Left ventricle myocardium inferior (tissue), 1 donor: ENCODE data around the gene STOM. TPM values are rescaled to one million over a fixed set of nuclear protein-coding genes. Genes with fewer than 3 reads are reported as not detected.
"Not testable (repeated sequence)": the region's sequence is repeated elsewhere in the genome, so short reads cannot be mapped to it uniquely, and the experiment has no call there.

Experiments used
- DNase-seq: peaks from one replicate; pipeline ENCODE4 v3.0.0-alpha.2; 2020
- H3K27ac ChIP-seq: fragments of 200-600 bp; replicated peaks from 2 replicates; pipeline ENCODE4 v1.8.0; 2021
- H3K27me3 ChIP-seq: fragments of 200-600 bp; 2 replicates; pipeline ENCODE4 v1.8.0; 2021; ENCODE audit warnings: low read depth
- H3K36me3 ChIP-seq: fragments of 200-600 bp; 2 replicates; pipeline ENCODE4 v1.8.0; 2021
- H3K4me1 ChIP-seq: fragments of 200-600 bp; 2 replicates; pipeline ENCODE4 v1.8.0; 2021
- H3K4me3 ChIP-seq: fragments of 200-600 bp; 2 replicates; pipeline ENCODE4 v1.8.0; 2021; ENCODE audit warnings: mild to moderate bottlenecking, moderate library complexity
- H3K9me3 ChIP-seq: fragments of 200-600 bp; replicated peaks from 2 replicates; pipeline ENCODE4 v1.8.0; 2021
- intact Hi-C: fragments of 100-400 bp; cut with micrococcal nuclease; formaldehyde crosslinking; loops from one replicate; pipeline ENCODE4 v1.11.0; 2022
- total RNA-seq: library from RNA; stranded (reverse); fragmentation: NEBNext Ultra II Directional; extraction: Animal tissue kit (Norgen Biotek cat#: 25700); gene quantifications from one replicate; pipeline ENCODE4 v1.2.1, GENCODE V29; 2021
- TF ChIP-seq, protein P1 (sequence below): fragments of 200-600 bp; IDR thresholded peaks from 2 replicates; pipeline ENCODE4 v1.8.0; 2021; ENCODE audit warnings: antibody characterized with exemption, mild to moderate bottlenecking, borderline replicate concordance
- donor health status: DM: no; HTN: yes; CAD: no; lungs with severe emphysema.

The STOM gene
- total RNA-seq, 1 donor from 2014 or later, result 165 TPM

DNA sequence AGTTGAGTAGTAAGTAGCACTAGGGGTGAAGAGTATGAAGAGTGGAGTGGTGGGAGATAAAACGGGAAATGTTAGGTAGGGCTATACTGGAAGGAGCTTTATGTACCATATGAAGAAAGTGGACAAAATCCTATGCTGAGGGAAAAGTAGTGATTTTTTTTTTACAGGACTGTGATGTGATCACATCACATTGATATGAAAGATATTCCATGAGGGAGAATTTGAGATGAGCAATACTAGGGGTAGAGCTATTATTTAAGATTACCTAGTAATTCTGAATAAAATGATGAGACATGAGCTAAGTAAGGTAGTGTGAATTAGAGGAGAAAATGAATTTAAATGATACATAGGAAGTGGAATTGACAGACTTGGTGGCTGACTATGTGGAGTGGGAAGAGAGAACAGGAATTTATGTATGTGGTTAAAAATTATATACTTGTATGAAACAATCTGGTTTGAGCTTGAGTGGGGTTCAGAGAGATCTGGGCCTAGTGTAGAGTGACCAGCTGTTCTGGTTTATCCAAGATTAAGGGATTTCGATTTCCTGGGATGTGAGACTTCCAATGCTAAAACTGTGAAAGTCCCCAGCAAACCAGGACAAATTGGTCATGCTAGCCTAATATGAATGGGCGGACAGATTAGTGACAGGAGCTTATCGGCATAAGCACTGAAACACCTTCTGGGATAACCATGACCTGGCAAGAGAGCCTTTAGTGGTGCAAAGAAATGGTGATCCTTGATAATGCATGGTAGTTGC is 29.3 kb upstream of the STOM start:
- Histone ChIP-seq H3K27ac (no peak overlapping the region), H3K4me1 (no peaks in the 10 kb centered on the region), H3K9me3 (peaks cover 4% of the 10 kb centered on the region), H3K36me3 (no peaks in the 10 kb centered on the region), H3K27me3 (no peaks in the 10 kb centered on the region), H3K4me3 (no peak overlapping the region)
- intact Hi-C loops, result no loop called here
- TF ChIP-seq, protein P1, sequence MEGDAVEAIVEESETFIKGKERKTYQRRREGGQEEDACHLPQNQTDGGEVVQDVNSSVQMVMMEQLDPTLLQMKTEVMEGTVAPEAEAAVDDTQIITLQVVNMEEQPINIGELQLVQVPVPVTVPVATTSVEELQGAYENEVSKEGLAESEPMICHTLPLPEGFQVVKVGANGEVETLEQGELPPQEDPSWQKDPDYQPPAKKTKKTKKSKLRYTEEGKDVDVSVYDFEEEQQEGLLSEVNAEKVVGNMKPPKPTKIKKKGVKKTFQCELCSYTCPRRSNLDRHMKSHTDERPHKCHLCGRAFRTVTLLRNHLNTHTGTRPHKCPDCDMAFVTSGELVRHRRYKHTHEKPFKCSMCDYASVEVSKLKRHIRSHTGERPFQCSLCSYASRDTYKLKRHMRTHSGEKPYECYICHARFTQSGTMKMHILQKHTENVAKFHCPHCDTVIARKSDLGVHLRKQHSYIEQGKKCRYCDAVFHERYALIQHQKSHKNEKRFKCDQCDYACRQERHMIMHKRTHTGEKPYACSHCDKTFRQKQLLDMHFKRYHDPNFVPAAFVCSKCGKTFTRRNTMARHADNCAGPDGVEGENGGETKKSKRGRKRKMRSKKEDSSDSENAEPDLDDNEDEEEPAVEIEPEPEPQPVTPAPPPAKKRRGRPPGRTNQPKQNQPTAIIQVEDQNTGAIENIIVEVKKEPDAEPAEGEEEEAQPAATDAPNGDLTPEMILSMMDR, result no peak
- no peak for DNase-seq

DNA sequence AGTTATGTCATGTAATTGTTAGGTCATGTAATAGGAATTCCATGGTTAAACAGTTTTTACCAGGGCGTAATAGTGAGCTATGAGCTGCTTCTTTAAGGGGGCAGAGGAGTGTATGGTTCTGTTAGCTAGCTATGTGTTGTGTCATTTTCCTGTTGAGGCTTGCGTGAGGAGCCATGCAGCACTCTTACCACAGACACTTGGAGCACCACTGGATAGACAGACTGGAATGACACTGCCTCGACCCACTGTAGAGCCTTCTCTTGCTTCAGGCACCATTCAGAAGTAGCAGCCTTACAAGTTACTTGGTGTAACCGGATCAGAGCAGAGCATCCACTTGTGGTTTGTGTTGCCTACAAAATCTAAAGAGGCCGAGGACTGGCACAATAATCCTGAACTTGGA is 28.3 kb upstream of the STOM start:
- TF ChIP-seq, protein P1, result no peak
- Histone ChIP-seq H3K9me3 (peaks cover 4% of the 10 kb centered on the region), H3K36me3 (no peaks in the 10 kb centered on the region), H3K4me3 (no peak overlapping the region), H3K27ac (no peak overlapping the region), H3K27me3 (no peaks in the 10 kb centered on the region), H3K4me1 (no peaks in the 10 kb centered on the region)
- intact Hi-C loops, result no loop called here
- no peak for DNase-seq

DNA sequence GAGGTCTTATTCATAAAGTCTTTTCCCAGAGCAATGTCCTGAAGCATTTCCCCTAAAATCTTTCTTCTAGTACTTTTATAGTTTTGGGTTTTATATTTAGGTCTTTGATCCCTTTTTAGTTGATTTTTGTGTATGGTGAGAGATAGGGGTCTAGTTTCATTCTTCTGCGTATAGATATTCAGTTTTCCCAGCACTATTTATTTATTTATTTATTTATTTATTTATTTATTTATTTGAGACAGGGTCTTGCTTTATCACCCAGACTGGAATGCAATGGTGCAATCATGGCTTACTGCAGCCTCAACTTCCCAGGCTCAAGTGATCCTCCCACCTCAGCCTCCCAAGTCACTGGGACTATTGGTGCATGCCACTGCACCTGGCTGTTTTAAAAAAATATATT is 27.2 kb upstream of the STOM start:
- H3K27ac ChIP-seq, intact Hi-C loops, H3K4me1 ChIP-seq: not testable (repeated sequence)

DNA sequence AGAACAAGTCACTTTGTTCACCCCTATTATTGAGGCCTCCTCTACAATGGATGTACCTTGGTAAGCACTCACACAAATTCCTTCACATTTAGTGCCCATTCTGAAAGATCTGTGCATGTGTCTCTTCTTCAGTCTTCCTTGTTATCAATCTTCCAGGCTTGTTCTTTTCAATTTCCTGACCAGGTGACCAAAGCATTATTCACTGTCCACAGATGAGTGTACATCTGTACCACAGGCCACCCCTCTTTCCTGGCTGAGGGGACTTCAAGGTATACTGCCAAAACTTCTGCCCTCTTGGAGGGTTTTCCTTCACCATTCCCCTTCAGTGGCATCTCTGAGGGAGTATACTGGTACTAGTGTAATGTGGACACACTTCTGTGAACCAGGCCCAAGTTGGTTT is 25.5 kb upstream of the STOM start:
- Histone ChIP-seq H3K27ac (no peak overlapping the region), H3K27me3 (no peaks in the 10 kb centered on the region), H3K9me3 (peaks cover 4% of the 10 kb centered on the region), H3K4me3 (no peak overlapping the region), H3K4me1 (no peaks in the 10 kb centered on the region), H3K36me3 (no peaks in the 10 kb centered on the region)
- no peak for DNase-seq
- intact Hi-C loops, result no loop called here
- TF ChIP-seq, protein P1, result no peak

More for the DNA sequence above, 27.2 kb upstream of the STOM start:
- H3K27me3 ChIP-seq, H3K4me3 ChIP-seq, H3K9me3 ChIP-seq, H3K36me3 ChIP-seq, DNase-seq: not testable (repeated sequence)

DNA sequence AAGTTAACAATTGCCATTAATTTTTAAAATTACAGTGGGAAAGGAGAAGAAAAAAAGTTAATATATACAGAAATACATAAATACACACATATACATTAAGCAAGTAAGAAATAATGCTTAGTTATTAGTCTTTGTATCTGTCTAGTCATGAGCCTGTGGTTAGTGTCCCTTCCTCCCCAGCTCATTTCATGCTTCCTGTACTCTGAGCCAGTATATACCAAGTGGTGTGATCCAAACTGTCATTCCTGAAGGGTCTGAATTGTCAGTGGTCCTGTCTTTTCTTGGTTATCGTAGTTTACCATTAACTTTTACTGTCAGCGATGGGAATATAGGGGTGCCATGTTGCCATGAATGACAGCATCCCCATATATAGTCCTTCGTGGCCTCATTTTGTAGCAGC is 24.2 kb upstream of the STOM start:
- no peaks in the 10 kb centered on the region for H3K27me3 ChIP-seq
- TF ChIP-seq, protein P1, result no peak
- no peak for DNase-seq
- no peaks in the 10 kb centered on the region for H3K36me3 ChIP-seq
- intact Hi-C loops, result no loop called here
- H3K4me1 ChIP-seq, result no peaks in the 10 kb centered on the region
- H3K27ac ChIP-seq, result no peak overlapping the region
- H3K9me3 ChIP-seq, result peaks cover 4% of the 10 kb centered on the region
- H3K4me3 ChIP-seq, result no peak overlapping the region

DNA sequence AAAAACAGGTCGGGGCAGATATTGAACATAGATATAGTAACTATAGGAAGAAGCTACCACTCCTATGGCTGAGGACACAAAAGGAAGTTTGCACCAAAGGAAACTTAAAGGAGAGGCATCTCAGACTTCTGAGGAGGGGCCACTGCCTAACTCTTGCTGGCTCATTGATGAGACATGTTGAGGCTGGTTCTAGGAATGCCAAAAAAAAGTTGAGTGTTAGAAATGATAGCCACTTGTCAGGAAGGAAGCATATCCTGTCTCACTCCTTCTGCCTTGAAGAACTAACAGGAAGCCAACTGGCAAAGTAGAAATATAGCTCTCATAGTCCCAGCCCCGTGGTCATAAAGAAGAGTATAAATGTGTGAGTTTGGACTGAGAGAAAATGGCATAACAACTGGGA is 23.3 kb upstream of the STOM start:
- Histone ChIP-seq H3K4me3 (no peak overlapping the region), H3K4me1 (no peaks in the 10 kb centered on the region), H3K36me3 (no peaks in the 10 kb centered on the region), H3K27ac (no peak overlapping the region), H3K27me3 (no peaks in the 10 kb centered on the region), H3K9me3 (peaks cover 4% of the 10 kb centered on the region)
- DNase-seq, result no peak
- TF ChIP-seq, protein P1, result no peak
- intact Hi-C loops, result no loop called here
